Pancreas (tissue), 10 donors: Measurements from ENCODE around the gene VAC14. TPM values are rescaled to one million over a fixed set of nuclear protein-coding genes. Genes with fewer than 3 reads are reported as not detected.

Source experiments
- ATAC-seq, 4 donors: fragments of 200-7000 bp; cut with Tn5 transposase; one replicate each; pipeline versions ENCODE4 v1.8.0 to v1.9.1; 2020; ENCODE audit warnings: mild to moderate bottlenecking in 4 of 4, moderate library complexity in 4 of 4
- DNase-seq, 6 donors: peaks; one replicate each; pipeline ENCODE4 v3.0.0-alpha.2; 2020
- FAIRE-seq: peaks from 2 replicates; lab custom pipeline; 2012; peaks lifted over from hg19 to GRCh38; lab: Jason Lieb, UNC
- H3K27ac ChIP-seq, 4 donors: fragments of 200-600 bp; sonication (generic); 1 replicate in 3 of 4; 2 replicates in 1 of 4; pipeline versions ENCODE4 v1.5.0 to v1.8.0; 2020
- H3K27me3 ChIP-seq, 4 donors: fragments of 200-600 bp; one replicate each; pipeline ENCODE4 v1.8.0; 2021
- H3K36me3 ChIP-seq, 3 donors: fragments of 200-600 bp; sonication (generic) in 1 of 3; one replicate each; pipeline versions ENCODE4 v1.5.0 to v1.8.0; 2020 to 2021
- H3K4me1 ChIP-seq, 3 donors: fragments of 200-600 bp; one replicate each; pipeline ENCODE4 v1.8.0; 2021
- H3K4me3 ChIP-seq, 4 donors: fragments of 200-600 bp; sonication (generic) in 2 of 4; one replicate each; pipeline versions ENCODE4 v1.5.0 to v1.8.0; 2020 to 2021
- H3K9me3 ChIP-seq, 4 donors: fragments of 200-600 bp; one replicate each; pipeline ENCODE4 v1.8.0; 2021
- CTCF ChIP-seq, 4 donors: fragments of 200-600 bp; sonication (generic) in 3 of 4; IDR thresholded peaks; one replicate each; pipeline versions ENCODE4 v1.5.0 to v1.8.0; 2021; ENCODE audit warnings: antibody characterized with exemption in 4 of 4
- WGBS, 2 donors: extraction: QIAGEN DNeasy Blood & Tissue Kit; methylation state at CpG; one replicate each; pipeline ENCODE4 v1.1.7; 2013; 5-methylcytosine and 5-hydroxymethylcytosine counted together
- intact Hi-C, 3 donors: fragments of 100-400 bp; cut with DNase I; formaldehyde crosslinking; loops; one replicate each; pipeline versions ENCODE4 v1.11.1 to v1.14.2; 2022
- polyA plus RNA-seq, 2 donors: library from polyadenylated mRNA; stranded (reverse); fragments of 200-250 nt; gene quantifications; one replicate each; pipeline ENCODE4 v1.2.3, GENCODE V29; 2013
- total RNA-seq, 6 donors: library from RNA; stranded (reverse); fragmentation: NEBNext Ultra II Directional in 4 of 6; extraction: Animal tissue kit (Norgen Biotek cat#: 25700) in 4 of 6; gene quantifications; one replicate each; pipeline versions ENCODE4 v1.2.1 to v1.2.4, GENCODE V29; 2021 to 2023
- donor health status: healthy with polysubstance abuse.
- donor health status: DM: no; HTN: no; CAD: no; lungs with moderate emphysema.
- donor health status: DM: no; HTN: no; CAD: no.
- donor health status: control.
- donor health status: control.
- donor health status: Bipolar disorder and iron deficiency.
- donor health status: DM: yes; HTN: yes; CAD: no.
- donor health status: DM: no; HTN: no; CAD: no.
- donor health status: DM: no; HTN: no; CAD: no.
- donor health status: DM: yes; HTN: yes; CAD: no.

Gene VAC14
- total and polyA plus RNA-seq, 8 donors: 9.6 to 36.3 (median 14.9) TPM

GRCh38 chr16:70735141-70735979 is 65.6 kb downstream of the VAC14 start:
- no peak for TF ChIP-seq CTCF (IDR thresholded peaks at IDR 0.05)
- H3K9me3 ChIP-seq: no peaks in the 10 kb centered on the region
- ATAC-seq (peak in 2 of 4 donors; percentile 33 to 37), FAIRE-seq (no peak), DNase-seq (peak in 1 of 6 donors; percentile 5)
- H3K27me3 ChIP-seq: no peaks in the 10 kb centered on the region
- H3K4me3 ChIP-seq: no peak overlapping the region
- peaks cover 0 to 6% (median 2%) of the 10 kb centered on the region in 3 donors for H3K36me3 ChIP-seq
- 89 to 91% methylated on average over 13 of the region's 13 CpGs for WGBS, 2 donors
- H3K27ac ChIP-seq: no peak overlapping the region
- intact Hi-C loops: no loop called here
- no peaks in the 10 kb centered on the region for H3K4me1 ChIP-seq

GRCh38 chr16:70734522-70735095 is 66.3 kb downstream of the VAC14 start:
- 95 to 97% methylated on average over 4 of the region's 4 CpGs for WGBS, 2 donors
- peaks cover 0 to 6% (median 2%) of the 10 kb centered on the region in 3 donors for H3K36me3 ChIP-seq
- no peaks in the 10 kb centered on the region for H3K9me3 ChIP-seq
- H3K4me1 ChIP-seq: no peaks in the 10 kb centered on the region
- FAIRE-seq: no peak
- no peak overlapping the region for H3K4me3 ChIP-seq
- no peaks in the 10 kb centered on the region for H3K27me3 ChIP-seq
- intact Hi-C loops: no loop called here
- ATAC-seq: no peak
- TF ChIP-seq CTCF (IDR thresholded peaks at IDR 0.05): no peak
- H3K27ac ChIP-seq: no peak overlapping the region
- no peak for DNase-seq

GRCh38 chr16:70730944-70731343 is 70.0 kb downstream of the VAC14 start:
- Histone ChIP-seq H3K27me3 (no peaks in the 10 kb centered on the region), H3K4me3 (no peak overlapping the region), H3K36me3 (peaks cover 0 to 6% (median 2%) of the 10 kb centered on the region in 3 donors), H3K9me3 (no peaks in the 10 kb centered on the region), H3K27ac (no peak overlapping the region), H3K4me1 (no peaks in the 10 kb centered on the region)
- intact Hi-C loops: no loop called here
- no peak for DNase-seq
- TF ChIP-seq CTCF (IDR thresholded peaks at IDR 0.05): no peak
- no peak for FAIRE-seq
- 92 to 96% methylated on average over 3 of the region's 3 CpGs for WGBS, 2 donors
- ATAC-seq: no peak

GRCh38 chr16:70730031-70730430 is 70.9 kb downstream of the VAC14 start:
- H3K4me1 ChIP-seq: peaks cover 0 to 3% (median 0%) of the 10 kb centered on the region in 3 donors
- H3K36me3 ChIP-seq: peaks cover 0 to 6% (median 2%) of the 10 kb centered on the region in 3 donors
- H3K9me3 ChIP-seq: no peaks in the 10 kb centered on the region
- ATAC-seq (no peak), FAIRE-seq (no peak), DNase-seq (no peak)
- intact Hi-C loops: no loop called here
- WGBS, 2 donors: 85 to 87% methylated on average over 7 of the region's 7 CpGs
- no peak for TF ChIP-seq CTCF (IDR thresholded peaks at IDR 0.05)
- no peak overlapping the region for H3K4me3 ChIP-seq
- no peaks in the 10 kb centered on the region for H3K27me3 ChIP-seq
- no peak overlapping the region for H3K27ac ChIP-seq
